ENCODE results near the gene PLBD2. TPM values are rescaled to one million over a fixed set of nuclear protein-coding genes. Genes with fewer than 3 reads are reported as not detected.

PLBD2 gene
- total RNA-seq, 1 donor from 2014 or later = 14.1 TPM

DNA sequence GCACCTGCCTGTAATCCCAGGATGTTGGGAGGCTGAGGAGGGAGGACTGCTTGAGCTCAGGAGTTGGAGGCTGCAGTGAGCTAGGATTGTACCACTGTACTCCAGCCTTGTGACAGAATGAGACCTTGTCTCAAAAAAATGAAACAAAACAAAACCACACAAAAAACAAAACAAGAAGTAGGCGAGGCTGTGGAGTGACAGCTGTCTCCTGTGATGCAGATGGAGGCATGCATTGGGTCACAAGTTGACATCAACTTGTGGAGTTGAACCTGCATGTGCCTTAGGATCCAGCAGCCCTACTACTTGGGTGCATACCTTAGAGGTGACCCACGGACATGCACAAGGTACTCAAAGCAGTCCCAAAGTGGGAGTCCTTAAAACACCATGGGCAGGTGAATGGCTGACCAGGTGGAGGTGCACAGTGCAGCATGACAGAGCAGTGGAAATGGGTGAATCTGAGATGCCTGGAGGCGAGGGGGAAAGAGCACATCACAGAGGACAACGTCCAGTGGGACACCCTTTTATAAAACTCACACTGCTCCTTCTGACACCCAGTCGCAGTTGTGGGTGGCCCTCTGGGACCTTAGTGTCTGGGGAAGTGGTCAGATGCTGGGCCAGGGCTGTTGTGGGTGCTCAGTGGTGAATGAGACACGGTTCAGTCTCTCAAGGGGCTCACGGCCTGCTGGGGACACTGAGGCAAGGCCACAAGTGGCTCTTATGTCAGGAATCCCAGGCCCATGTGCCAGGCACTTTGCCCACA is 12.7 kb downstream of the PLBD2 start:
- ATAC-seq = no peak

DNA sequence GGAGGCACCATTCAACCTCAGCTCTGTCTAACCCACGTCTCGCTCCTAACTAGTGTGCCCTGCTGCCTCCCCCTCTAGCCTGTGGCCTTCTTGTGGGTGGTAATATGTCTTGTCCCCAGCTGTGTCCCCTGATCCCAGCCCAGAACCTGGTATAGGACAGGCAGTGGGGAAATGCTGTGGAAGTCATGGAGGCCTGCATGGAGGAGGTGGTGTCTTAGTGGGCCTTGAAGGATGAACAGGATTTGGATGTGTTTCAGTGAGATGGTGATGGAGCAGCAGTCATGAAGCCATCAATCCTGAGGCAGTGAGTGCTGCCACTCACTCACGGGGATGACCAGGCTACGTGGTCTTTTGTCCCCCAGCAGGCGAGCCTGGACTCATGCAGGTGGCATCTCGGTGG is 13.4 kb downstream of the PLBD2 start:
- ATAC-seq = no peak

- ATAC-seq = no peak
These were observed 14.0 kb downstream of the PLBD2 start for GRCh38 chr12:113372371-113372770.

- ATAC-seq = no peak
These were observed 15.1 kb downstream of the PLBD2 start for GRCh38 chr12:113373440-113373839.

GRCh38 chr12:113373969-113374368 is 15.6 kb downstream of the PLBD2 start:
- no peak for ATAC-seq

DNA sequence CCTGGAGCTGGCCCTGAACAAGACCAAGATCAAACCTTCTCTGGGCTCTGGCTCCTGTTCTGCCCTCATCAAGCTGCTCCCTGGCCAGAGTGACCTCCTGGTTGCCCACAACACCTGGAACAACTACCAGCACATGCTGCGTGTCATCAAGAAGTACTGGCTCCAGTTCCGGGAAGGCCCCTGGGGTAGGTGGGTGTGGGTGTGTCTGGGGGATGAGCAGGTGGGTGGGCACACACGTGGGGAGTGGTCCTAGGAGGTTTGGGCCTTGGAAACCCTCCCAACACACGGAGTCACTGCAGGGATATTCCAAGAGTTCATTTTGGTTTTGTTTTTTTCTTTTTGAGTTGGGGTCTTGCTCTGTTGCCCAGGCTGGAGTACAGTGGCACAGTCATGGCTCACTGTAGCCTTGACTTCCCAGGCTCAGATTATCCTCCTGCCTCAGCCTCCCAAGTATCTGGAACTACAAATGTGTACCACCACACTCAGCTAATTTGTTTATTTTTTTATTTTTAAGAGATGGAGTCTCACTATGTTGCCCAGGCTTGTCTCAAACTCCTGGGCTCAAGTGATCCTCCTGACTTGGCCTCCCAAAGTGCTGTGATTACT is 16.5 kb downstream of the PLBD2 start:
- ATAC-seq = no peak

DNA sequence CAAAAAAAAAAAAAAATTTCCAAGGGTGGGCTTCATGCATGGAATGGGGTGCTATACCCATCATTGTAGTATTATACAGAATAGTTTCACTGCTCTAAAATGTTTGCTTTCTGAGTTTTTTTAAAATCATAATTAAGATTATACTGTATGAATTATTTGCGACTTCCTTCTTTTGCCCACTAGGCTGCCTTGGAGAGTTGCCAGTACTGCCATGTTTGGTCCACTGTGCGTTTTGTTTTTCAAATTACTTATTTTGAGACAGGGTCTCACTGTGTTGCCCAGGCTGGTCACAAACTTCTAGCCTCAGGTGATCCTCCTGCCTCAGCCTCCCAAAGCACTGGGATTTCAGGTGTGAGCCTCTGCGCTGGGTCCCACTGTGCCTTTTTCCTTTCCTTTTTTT is 19.9 kb downstream of the PLBD2 start:
- no peak for ATAC-seq

- no peak for ATAC-seq
These were observed 22.8 kb downstream of the PLBD2 start for GRCh38 chr12:113381220-113381619.

DNA sequence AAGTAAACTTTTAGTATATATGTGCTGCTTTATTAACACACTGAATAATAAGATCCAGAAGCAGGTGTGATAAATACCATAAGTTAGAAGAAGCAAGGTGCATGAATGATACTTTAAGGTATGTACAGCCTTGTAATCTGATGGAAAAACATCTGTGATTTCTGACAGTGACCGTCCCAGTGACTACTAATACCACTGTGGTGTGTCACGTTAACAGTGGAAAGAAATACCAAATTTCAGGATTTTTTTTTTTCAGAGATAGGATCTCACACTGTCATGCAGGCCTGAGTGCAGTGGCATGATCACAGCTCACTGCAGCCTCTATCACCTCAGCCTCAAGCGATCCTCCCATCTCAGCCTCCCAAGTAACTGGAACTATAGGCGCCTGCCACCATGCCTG is 23.8 kb downstream of the PLBD2 start:
- ATAC-seq = no peak

DNA sequence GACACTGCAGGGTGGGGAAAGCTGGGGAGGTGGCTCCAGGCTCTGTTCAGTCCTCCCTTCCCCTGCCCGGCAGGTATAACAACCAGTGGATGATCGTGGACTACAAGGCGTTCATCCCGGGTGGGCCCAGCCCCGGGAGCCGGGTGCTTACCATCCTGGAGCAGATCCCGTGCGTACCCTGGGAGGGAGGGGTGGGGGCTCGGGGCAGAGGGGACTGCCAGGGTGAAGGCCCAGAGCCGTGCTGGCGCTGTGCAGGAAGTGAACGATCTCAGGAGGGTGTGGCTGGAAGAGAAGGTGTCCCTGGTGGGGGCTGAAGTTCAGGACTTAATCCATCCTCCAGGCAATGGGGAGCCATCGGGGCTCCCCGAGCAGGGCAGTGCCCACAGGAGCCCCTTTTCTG is 26.4 kb downstream of the PLBD2 start:
- ATAC-seq = no peak

DNA sequence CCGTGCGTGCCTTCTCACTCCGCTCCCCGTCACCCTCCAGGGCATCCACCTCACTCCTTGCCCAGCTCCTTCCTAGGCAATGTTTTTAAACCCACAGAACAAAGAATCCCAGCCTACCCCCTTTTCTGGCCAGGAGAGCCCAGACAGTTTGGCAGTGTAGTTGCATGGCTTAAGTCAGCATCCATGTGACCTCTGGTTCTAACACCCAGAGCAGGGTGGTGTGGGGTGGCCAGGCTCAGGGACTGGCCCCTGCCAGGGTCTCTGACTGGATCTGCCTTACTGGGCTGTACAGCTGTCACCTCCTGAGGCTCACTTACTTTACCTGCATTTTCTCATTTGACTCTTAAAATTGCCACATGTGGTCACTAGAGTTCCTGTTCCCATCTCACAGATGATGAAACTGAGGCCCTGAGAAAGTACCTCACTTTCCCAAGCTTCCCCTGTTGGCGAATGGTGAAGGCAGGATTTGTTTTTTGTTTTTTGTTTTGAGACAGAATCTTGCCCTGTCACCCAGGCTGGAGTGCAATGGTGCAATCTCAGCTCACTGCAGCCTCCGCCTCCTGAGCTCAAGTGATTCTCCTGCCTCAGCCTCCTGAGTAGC is 27.0 kb downstream of the PLBD2 start:
- ATAC-seq = no peak

GRCh38 chr12:113386866-113387566 is 28.6 kb downstream of the PLBD2 start:
- ATAC-seq = no peak

DNA sequence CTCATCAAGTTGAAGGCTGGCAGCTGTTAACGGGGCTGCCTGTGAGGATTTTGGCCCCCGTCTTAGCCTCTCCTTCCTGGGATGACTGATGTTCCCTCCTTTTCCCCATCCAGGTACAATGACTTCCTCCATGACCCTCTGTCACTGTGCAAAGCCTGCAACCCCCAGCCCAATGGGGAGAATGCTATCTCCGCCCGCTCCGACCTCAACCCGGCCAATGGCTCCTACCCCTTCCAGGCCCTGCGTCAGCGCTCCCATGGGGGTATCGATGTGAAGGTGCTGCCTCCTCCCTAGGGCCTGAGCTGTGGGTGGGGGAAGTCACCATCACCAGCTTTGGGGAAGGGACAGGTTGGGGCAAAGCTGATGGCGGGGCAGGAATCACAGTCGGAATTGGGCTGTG is 29.2 kb downstream of the PLBD2 start:
- ATAC-seq = no peak

DNA sequence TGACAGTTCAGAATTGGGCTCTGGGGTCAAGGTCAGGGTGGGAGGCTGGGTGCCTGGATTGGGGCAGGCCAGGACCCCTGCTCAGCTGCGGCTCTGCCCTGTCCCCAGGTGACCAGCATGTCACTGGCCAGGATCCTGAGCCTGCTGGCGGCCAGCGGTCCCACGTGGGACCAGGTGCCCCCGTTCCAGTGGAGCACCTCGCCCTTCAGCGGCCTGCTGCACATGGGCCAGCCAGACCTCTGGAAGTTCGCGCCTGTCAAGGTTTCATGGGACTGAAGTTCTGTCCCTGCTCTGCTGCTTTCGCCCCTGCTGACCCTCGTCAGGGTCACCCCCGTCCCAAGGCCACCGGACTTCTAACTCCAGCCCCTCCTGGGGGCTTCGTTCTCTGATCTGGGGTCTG is 30.0 kb downstream of the PLBD2 start:
- no peak for ATAC-seq

DNA sequence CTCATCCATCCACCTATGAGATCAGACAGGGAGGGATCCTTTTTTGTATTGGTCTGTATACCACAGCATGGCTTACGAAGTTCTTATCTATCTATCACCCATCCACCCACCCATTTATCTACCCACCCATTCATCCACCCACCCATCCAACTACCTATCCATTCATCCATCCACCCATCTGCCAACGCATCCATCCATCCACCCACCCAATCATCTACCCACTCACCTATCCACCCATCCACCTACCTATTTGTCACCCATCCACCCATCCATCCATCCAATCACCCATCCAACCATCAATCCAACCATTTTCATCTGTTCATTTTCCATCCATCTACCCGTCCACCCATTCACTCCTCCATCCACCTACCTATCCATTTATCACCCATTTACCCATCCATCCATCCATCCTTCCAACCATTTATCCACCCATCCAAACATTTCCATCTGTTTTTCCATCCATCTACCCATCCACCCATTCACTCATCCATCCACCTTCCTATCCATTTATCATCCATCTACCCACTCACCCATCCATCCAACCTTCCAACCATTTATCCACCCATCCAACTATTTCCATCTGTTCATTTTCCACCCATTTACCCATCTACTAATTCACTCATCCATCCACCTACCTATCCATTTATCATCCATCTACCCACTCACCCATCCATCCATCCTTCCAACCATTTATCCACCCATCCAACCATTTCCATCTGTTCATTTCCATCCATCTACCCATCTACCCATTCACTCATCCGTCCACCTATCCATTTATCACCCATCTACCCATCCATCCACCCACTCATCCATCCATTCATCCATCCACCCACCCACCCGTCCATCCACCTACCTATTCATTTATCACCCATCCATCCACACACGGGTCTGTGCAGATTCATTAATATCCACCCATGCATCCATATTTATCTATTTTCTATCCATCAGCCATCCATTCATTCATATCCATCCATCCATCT is 32.0 kb downstream of the PLBD2 start:
- no peak for ATAC-seq

DNA sequence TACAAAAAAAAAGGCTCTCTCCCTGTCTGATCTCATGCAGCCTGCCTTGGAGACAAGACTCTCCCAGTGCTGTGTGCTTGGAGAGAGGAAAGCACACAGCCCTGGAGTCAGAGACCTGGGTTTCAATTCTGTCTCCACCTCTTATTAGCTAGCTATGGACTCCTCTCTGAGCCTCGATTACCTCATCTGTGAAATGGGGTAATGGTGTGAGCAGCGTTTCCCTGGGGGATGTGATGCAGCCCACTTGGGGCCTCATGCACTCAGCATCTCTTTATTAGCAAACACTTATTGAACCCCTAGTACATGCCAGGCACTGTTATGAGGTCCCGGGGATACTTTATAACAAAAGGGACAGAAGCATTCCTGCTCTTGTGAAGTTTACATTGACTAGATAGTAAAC is 32.8 kb downstream of the PLBD2 start:
- no peak for ATAC-seq

DNA sequence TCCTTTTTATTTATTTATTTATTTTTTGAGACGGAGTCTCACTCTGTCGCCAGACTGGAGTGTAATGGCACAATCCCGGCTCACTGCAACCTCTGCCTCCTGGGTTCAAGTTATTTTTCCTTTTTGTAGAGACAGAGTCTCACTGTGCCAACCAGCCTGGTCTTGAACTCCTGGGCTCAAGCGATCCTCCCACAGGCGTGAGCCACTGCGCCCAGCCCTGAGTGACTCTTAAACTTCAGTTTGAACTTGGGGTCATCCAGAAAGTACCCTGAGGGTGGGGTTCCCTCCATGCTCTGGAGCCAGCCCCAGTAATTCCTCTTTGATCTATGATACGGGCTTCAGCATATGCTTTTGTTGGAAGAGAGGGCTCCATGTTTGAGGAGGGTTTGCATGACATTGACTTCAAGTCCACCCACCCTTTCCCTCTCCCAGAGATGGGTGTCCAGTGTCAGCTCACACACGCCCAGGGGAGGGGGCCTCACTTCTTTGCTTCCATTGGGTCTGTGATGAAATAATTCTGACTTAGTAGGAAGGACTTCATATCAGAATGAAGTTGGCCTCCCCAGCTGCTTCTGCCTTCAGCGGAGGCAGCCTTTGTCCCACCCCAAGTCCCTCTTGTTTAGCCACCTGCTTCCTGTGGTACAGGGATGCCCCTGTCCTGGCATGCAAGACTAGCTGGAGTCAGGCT is 33.4 kb downstream of the PLBD2 start:
- ATAC-seq = no peak

DNA sequence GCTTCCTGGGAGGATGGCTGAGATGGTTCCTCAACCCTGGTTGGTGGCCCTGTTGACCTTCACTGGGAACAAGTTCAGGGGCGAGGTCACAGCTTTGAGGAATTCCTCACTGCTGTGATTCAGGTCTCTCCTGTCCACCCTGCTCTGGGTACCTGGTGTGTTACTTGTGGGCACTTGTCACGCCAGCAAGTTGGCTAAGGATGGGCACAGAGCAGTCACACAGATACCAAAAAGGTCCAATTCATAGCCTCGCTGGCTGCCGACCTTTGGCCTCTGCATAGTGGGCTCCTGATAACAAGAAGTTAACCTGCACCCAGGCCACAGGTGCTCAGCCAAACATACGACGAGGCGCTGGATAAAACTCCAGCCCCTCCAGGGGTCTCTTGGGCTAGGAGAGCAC is 34.1 kb downstream of the PLBD2 start:
- ATAC-seq = no peak

DNA sequence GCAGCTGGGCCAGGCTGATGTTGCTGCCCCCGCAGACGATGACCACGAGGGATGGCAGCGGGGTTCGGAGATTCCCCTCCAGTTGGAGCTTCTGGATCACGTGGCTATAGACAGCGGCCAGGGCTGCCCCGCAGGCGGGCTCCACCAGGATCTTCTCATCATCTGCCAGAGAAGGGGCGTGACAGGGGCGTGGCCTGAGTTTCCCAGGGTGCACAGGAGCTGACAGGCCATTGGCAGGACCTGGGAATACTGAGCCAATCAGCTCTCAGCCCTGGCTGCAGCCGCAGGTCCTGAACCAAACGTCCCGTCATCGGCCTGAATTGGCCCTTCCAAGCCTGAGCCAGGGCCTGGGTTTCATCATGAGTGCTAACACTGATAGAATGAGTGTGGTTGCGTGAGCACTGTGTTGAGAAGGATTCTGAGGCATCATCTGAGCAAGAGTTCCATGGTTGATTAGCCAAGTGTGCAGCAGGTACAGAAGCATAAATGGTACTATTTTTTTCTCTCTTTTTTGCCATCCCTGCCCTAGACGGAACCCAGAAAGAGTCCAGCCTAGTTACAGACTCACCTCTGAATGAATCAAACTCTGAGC is 34.7 kb downstream of the PLBD2 start:
- ATAC-seq = no peak

GRCh38 chr12:113393749-113394148 is 35.4 kb downstream of the PLBD2 start:
- ATAC-seq = no peak

DNA sequence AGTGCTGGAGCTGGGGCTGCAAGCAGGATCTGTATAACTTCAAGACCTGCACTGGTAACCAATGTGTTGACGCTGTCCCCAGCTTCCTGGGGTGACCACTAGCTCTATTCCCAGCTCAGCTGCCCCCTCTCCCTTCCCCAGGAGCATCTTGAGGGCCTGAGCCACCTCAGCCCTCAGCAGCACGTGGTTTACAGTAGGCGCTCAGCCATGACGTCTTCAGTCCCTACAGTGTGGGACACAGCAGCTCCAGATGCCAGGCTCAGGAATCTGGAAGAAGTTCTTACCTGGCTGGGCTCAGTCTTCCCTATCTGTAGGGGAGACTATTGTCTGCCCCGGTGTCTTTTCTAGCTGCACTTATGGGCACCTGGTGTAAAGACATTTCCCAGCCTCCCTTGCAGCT is 36.7 kb downstream of the PLBD2 start:
- ATAC-seq = no peak
